NCI-H2029 treated with DMSO at 0.1 percent for 48 hours (cell line): ENCODE results near the gene CDC25B.
"Not testable (repeated sequence)": the region's sequence is repeated elsewhere in the genome, so short reads cannot be mapped to it uniquely, and the experiment has no call there.

ENCODE experiments used
- DNase-seq: peaks from one replicate; lab custom pipeline; 2025; lab: John Stamatoyannopoulos, UW

The CDC25B gene

DNA sequence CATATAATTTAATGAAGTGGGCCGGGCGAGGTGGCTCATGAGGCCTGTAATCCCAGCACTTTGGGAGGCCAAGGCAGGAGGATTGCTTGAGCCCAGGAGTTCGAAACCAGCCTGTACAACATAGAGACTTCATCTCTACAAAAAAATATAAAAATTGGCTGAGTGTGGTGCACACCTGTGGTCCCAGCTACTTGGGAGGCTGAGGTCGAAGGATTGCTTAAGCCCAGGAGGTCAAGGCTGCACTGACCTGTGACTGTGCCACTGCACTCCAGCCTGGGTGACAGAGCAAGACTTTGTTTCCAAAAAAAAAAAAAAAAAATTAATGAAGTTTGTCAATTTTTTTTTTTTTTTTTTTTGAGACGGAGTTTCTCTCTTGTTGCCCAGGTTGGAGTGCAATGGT is 33.8 kb downstream of the CDC25B start:
- not testable (repeated sequence) for DNase-seq

DNA sequence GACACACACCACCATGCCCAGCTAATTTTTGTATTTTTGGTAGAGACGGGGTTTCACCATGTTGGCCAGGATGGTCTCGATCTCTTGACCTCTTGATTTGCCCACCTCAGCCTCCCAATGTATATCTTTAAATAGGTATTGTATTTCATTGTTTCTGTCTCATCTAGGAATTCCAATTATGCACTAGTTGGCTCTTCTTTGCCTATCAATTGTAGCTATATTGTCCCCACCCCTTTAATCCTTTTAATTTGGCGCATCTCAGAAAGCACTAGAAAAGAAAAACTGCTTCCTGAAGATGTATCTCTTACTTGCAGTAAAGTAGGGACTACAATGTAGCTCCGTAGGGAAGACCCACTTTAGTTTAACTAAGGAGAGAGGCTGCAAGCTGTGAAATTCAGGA is 40.0 kb downstream of the CDC25B start:
- no peak for DNase-seq

DNA sequence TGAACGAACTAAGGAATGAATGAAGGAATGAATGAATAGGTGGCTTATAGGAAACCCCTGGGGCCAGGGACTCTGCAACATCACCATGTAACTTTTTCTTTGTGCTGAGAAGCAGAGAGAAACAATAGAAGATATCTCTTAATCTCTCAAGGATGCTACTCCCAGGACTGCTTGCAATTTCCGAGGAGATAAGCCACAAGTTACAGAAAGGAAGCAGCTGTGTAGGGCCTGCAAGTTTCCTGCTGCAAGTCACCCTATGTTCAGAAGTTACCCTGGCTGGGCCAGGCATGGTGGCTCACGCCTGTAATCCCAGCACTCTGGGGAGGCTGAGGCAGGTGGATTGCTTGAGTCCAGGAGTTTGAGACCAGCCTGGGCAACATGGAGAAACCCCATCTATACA is 43.2 kb downstream of the CDC25B start:
- DNase-seq = no peak

DNA sequence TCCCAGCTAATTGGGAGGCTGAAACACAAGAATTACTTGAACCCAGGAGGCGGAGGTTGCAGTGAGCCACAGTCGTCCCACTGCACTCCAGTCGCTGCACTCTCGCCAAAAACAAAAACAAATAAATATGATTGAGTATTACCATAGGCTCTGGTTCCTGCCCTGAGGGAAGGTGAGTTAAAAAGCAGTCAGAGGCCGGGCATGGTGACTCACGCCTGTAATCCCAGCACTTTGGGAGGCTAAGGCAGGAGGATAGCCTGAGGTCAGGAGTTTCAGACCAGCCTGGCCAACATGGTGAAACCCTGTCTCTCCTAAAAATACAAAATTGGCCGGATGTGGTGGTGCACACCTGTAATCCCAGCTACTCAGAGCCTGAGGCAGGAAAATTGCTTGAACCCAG is 44.1 kb downstream of the CDC25B start:
- not testable (repeated sequence) for DNase-seq

DNA sequence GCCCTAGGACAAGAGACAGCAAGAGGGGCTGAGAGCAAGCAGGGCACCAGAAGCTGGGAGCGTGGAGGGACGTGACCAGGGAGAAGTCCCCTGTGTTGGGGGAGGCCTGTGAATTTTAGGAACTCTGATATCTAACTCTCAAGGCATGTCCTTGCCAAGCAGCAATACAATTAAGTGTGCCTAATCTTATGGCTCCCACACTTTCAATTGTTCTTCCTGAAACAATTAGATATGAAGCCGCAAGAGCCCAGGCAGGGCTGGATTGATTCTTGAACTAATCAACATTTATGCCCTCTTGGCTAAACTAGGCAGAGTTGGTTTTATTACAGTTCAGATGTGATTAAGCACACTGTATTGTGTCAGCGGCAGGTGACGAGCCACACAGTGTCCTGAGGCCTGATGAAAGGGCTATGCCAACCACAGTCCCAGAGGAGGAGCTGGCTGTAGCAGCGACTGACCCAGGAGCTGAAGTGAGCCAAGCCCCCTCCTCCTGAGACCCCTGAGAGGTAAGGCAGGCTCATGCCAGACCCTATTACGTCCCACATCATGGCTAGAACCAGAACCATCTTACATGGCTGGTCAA is 46.3 kb downstream of the CDC25B start:
- DNase-seq = no peak

DNA sequence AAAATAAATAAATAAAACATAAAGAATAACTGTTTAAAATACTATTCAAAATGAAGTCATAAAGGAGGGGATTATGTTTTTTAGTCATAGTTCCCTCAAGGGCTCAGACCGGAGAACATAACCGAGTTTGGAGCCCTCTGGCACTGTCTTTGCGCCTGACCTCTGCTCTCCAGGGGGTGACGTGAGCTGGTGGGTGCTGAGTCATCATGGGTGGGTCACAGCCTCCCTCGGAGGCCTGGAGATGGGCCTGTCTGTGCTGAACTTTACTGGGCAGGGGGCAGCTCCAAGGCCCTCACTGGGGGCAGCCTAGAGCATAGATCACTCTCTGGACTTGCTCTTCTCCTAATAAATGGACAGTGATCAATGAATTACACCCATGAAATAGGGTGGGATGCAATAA is 47.4 kb downstream of the CDC25B start:
- DNase-seq = no peak

DNA sequence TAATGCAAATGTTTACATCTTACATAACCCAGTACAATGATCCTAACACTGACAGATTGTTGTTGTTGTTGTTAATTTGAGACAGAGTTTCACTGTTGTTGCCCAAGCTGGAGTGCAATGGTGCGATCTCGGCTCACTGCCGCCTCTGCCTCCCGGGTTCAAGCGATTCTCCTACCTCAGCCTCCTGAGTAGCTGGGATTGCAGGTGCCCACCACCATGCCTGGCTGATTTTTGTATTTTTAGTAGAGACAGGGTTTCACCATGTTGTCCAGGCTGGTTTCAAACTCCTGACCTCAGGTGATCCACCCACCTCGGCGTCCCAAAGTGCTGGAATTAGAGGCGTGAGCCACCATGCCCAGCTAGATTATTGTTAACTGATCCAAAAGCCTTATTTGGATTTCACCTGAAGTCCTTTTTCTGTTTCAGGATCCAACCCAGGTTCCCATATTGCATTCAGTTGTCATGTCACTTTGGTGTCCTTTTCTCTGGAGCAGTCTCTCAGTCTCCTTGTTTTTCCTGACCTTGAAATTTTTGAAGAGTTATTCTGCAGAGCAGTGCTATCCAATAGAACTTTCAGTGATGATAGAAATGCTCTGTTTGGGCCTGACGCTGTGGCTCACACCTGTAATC is 48.0 kb downstream of the CDC25B start:
- not testable (repeated sequence) for DNase-seq

DNA sequence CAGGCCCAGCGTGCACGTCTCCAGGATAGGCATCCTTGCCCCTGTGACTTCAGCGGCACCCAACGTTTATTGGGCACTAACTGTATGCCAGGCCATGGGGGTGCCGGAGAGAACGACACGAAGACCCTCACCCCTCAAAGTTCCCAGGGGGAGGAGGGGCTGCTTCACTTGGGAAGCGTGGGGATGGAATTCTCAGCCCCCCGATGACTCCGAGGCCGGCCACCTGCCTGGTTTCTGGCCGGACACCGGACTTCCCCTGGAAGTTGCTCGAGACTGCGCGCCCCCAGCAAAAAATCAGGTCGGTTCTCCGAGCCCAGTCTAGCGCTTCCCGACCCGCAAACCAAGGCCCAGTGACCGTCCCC is 50.2 kb downstream of the CDC25B start:
- no peak for DNase-seq

DNA sequence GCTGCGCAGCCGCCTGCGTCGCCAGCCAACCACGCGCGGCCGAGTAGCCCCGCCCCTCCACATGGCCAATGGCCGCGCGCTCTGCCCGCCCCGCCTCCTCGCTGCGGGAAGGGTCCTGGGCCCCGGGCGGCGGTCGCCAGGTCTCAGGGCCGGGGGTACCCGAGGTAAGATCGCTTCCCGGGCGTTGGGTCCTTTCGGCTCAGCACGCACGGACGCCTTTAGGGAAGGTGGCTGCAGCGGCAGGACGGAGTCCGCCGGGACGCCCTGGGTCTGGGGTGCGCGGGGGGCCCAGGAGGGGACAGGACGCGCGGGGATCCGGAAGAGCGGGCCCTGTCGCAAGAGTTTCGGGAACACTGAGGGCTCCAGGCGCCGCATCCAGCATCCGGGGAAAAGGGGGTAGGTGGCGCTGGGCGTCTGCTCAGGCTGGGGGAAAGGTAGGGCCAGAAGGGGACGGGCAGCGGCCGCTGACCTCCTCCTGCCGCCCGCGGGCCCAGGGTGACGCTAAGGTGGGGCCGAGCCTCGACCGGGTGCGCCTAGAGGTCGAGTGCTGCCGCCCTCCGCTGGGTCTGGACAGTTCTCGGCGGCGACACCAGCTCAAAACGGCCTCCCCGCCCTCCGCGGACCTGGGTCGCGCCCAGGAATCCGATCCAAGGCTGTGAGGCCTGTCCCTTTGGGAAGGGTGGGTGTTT is 50.8 kb downstream of the CDC25B start, which contains the start of gene MAVS:
Gene MAVS, plus strand, starts transcription at position 95 of the 689 bp plus-strand sequence. CDS start 7,791 bp downstream, outside the sequence.
- DNase-seq = peak; percentile 45

DNA sequence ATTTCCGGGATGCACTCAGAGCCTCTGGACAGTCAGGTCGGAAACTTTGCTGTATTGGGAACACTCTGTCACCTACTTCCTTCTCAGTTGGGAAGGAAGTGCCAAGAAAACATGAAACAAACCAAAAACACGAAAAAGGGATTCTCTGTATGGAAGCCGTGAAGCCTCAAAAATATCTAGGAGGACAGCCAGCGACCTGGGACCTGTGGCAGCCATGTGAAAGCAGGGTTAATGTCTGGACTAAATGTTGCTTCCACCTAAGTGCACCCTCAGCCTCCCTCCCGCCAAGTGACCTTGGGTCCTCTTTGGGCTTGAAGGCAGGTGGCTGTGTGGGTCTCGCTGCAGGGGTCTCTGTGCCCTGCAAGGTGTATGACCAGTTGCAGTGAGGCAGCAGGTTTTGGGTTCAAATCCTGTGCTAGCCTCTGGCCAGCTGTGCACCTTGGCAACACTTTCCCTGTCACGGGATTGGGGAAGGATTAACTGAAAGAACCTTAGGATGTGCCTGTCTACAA is 51.4 kb downstream of the CDC25B start:
- DNase-seq = no peak

DNA sequence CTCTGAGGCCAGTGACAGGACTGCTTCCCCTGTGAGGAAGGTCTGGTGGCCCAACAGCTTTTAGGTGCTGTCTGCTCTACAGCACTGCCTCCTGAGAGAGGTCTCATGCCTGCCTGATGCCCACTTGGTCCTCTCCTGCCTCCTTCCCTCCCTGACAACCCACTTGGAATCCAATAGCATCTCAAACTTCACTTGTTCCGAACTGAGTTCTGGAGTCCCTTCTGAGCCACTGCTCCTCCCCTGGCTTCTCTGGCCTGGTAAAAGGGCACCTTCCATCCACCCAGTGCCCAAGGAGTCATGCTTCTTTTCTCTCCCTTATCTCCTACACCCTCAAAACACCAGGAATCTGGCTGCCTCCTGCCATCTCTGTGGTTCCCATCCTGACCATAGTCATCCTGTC is 52.5 kb downstream of the CDC25B start:
- DNase-seq = no peak

DNA sequence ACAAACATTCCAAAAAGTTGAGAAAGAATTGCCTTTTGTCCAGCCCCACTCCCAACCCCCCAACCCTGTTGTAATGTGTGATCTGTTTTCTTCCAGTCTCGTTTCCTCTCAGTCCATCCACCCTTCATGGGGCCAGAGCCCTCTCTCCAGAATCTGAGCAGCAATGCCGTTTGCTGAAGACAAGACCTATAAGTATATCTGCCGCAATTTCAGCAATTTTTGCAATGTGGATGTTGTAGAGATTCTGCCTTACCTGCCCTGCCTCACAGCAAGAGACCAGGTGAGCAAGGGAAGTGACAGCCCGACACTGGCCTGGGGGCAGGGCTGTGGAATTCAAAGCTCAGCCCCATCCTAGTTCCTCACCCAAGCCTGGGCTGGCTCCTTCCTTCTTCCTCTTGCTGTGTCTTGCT is 58.4 kb downstream of the CDC25B start:
- DNase-seq = no peak
